Right atrium auricular region (tissue), 2 donors: ENCODE data around the gene KRTAP4-4. TPM values are rescaled to one million over a fixed set of nuclear protein-coding genes. Genes with fewer than 3 reads are reported as not detected.
"Not testable (repeated sequence)": the region's sequence is repeated elsewhere in the genome, so short reads cannot be mapped to it uniquely, and the experiment has no call there.

Experiments used
- DNase-seq: peaks from one replicate; pipeline ENCODE4 v3.0.0-alpha.2; 2019; ENCODE audit warnings: low spot score
- H3K27ac ChIP-seq, 2 donors: fragments of 200-600 bp; sonication (generic); 1 replicate in 1 of 2; 2 replicates in 1 of 2; pipeline ENCODE4 v1.5.1; 2016 to 2019
- H3K27me3 ChIP-seq, 2 donors: fragments of 200-600 bp; sonication (generic); one replicate each; pipeline versions ENCODE4 v1.5.1 to v1.6.0; 2017 to 2019
- H3K36me3 ChIP-seq: fragments of 200-600 bp; sonication (generic); one replicate; pipeline ENCODE4 v1.5.1; 2016
- H3K4me1 ChIP-seq, 2 donors: fragments of 200-600 bp; sonication (generic); one replicate each; pipeline versions ENCODE4 v1.5.1 to v1.6.0; 2017 to 2019
- H3K4me3 ChIP-seq, 2 donors: fragments of 200-600 bp; sonication (generic); 1 replicate in 1 of 2; 2 replicates in 1 of 2; pipeline ENCODE4 v1.5.1; 2017 to 2019; ENCODE audit warnings: mild to moderate bottlenecking in 1 of 2, moderate library complexity in 1 of 2
- H3K9me3 ChIP-seq, 2 donors: fragments of 200-600 bp; sonication (generic); one replicate each; pipeline ENCODE4 v1.5.1; 2019
- total RNA-seq, 2 donors: library from RNA; depleted of rRNA; stranded (reverse); fragments of >200 nt; gene quantifications; one replicate each; pipeline ENCODE4 v1.1.0, GENCODE V29; 2016
- TF ChIP-seq, protein P1 (sequence below), 2 donors: fragments of 200-600 bp; sonication (generic); IDR thresholded peaks; one replicate each; pipeline ENCODE4 v1.5.1; 2019; ENCODE audit warnings: antibody characterized with exemption in 2 of 2

KRTAP4-4 gene
- total RNA-seq, 2 donors from 2014 or later = not detected

DNA sequence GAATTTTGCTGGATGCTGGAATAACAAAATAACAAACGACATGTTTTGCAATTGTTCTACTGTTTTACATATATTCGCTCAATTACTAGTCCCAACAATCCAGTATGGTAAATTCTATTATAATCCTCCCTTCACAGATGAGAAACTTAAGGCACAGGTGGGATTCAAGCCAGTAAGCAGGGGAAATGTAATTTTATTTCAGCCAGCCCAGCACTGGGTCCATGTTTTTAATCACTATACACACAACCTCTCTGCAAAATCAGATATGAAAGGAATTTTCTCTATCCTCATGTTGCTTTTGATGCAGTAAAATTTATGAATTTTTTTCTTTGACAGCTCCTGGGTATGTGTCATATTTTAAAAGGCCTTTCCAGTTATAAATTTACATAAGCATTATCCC is 15.3 kb downstream of the KRTAP4-4 start:
- no peak for DNase-seq
- Histone ChIP-seq H3K27me3 (no peaks in the 10 kb centered on the region), H3K27ac (no peak overlapping the region), H3K9me3 (peaks cover 0 to 13% of the 10 kb centered on the region in 2 donors), H3K4me1 (no peaks in the 10 kb centered on the region), H3K4me3 (no peak overlapping the region), H3K36me3 (no peaks in the 10 kb centered on the region)
- TF ChIP-seq, protein P1, sequence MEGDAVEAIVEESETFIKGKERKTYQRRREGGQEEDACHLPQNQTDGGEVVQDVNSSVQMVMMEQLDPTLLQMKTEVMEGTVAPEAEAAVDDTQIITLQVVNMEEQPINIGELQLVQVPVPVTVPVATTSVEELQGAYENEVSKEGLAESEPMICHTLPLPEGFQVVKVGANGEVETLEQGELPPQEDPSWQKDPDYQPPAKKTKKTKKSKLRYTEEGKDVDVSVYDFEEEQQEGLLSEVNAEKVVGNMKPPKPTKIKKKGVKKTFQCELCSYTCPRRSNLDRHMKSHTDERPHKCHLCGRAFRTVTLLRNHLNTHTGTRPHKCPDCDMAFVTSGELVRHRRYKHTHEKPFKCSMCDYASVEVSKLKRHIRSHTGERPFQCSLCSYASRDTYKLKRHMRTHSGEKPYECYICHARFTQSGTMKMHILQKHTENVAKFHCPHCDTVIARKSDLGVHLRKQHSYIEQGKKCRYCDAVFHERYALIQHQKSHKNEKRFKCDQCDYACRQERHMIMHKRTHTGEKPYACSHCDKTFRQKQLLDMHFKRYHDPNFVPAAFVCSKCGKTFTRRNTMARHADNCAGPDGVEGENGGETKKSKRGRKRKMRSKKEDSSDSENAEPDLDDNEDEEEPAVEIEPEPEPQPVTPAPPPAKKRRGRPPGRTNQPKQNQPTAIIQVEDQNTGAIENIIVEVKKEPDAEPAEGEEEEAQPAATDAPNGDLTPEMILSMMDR (IDR thresholded peaks at IDR 0.05) = no peak

- H3K27ac ChIP-seq = no peak overlapping the region
- H3K4me1 ChIP-seq = no peaks in the 10 kb centered on the region
- no peaks in the 10 kb centered on the region for H3K36me3 ChIP-seq
- DNase-seq = no peak
- no peak overlapping the region for H3K4me3 ChIP-seq
- no peaks in the 10 kb centered on the region for H3K27me3 ChIP-seq
- peaks cover 0 to 13% of the 10 kb centered on the region in 2 donors for H3K9me3 ChIP-seq
- TF ChIP-seq, protein P1 (IDR thresholded peaks at IDR 0.05) = no peak
These were observed 15.7 kb downstream of the KRTAP4-4 start for GRCh38 chr17:41144846-41145245.

DNA sequence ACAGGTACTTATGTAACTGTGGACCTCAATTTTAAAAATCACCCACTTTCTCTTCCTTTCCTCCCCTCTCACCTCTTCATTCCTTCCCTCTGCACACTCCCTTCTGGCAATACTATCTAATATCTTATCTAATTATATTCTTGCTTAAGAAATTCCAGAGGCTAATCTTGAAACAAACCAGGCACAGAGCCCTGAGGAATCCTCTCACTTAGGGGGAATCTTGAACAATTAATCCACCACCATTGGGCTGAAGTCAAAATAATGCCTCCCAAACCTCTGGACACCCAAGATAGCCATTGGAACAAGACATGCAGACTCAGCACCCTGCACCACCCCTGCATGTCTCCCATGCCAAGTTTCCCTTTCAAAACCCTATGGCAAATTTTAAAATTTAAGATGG is 19.2 kb downstream of the KRTAP4-4 start:
- Histone ChIP-seq H3K9me3 (peaks cover 0 to 13% of the 10 kb centered on the region in 2 donors), H3K4me1 (no peaks in the 10 kb centered on the region), H3K4me3 (no peak overlapping the region), H3K27me3 (no peaks in the 10 kb centered on the region), H3K36me3 (no peaks in the 10 kb centered on the region), H3K27ac (no peak overlapping the region)
- no peak for DNase-seq
- TF ChIP-seq, protein P1 (IDR thresholded peaks at IDR 0.05) = no peak

- H3K9me3 ChIP-seq = peaks cover 0 to 13% of the 10 kb centered on the region in 2 donors
- H3K27ac ChIP-seq = no peak within 1 kb of the TSS
- TF ChIP-seq, protein P1 (IDR thresholded peaks at IDR 0.05) = no peak
- H3K27me3 ChIP-seq = no peaks in the 10 kb centered on the region
- no peak within 1 kb of the TSS for H3K4me3 ChIP-seq
- no peak for DNase-seq
- no peaks in the 10 kb centered on the region for H3K36me3 ChIP-seq
- no peaks in the 10 kb centered on the region for H3K4me1 ChIP-seq
These were observed 20.0 kb downstream of the KRTAP4-4 start, which contains the start of gene KRTAP4-6 for GRCh38 chr17:41140360-41141131. Gene KRTAP4-6 (minus strand): TSS chr17:41140544. CDS start chr17:41140487, 57 bp downstream.

GRCh38 chr17:41139865-41140264 is 20.7 kb downstream of the KRTAP4-4 start:
- not testable (repeated sequence) for H3K4me3 ChIP-seq, DNase-seq, H3K36me3 ChIP-seq, H3K4me1 ChIP-seq, H3K27me3 ChIP-seq, H3K27ac ChIP-seq
- peaks cover 0 to 13% of the 10 kb centered on the region in 2 donors for H3K9me3 ChIP-seq

DNA sequence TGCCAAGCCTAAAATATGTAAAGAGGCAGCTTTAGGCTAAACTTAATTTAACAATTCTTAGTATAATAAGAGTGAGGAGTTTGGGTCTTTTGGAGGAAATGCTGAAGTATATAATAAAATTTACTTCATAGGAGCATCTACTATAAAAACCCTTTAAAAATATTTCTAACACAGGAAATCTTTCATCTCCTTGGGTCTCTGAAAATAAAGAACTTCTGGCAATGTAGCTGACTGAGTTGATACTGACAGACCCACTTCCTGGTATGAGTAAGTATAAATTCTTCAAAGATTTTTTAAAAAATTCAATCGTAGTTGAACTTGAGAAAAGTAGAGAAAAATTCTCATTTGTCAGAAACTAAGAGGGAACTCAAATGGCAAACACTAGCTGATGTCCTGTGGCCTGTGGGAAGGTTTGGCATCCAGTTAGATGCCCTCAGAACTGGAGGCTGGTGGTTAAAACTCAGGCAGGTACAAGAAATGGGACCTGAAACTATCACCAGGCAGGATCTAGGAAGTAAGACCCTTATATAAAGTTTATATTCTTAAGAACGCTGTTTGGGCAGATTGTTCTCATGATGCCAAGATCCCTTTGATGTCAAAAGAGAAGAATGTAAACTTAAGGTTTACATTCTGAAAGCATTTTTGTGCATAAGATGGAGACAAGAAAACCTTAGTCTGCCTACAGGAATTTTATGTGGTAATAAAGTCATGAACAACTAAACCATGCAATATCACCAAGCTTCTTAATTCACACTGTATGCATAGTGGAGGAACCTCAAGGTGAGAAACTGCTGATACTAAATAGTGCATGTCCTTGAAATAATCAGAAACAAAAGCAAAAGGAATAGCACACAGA is 26.4 kb downstream of the KRTAP4-4 start:
- Histone ChIP-seq H3K27me3 (no peaks in the 10 kb centered on the region), H3K9me3 (no peaks in the 10 kb centered on the region), H3K27ac (no peak overlapping the region), H3K4me3 (no peak overlapping the region), H3K36me3 (no peaks in the 10 kb centered on the region), H3K4me1 (no peaks in the 10 kb centered on the region)
- no peak for DNase-seq
- TF ChIP-seq, protein P1 (IDR thresholded peaks at IDR 0.05) = no peak
